IMR-90 (cell line): ENCODE data around the gene ARFGEF3. TPM values are rescaled to one million over a fixed set of nuclear protein-coding genes. Genes with fewer than 3 reads are reported as not detected.

ENCODE experiments used
- ATAC-seq: fragments of 200-7000 bp; cut with Tn5 transposase; 2 replicates; pipeline ENCODE4 v1.9.1; 2020; ENCODE audit warnings: low read depth, mild to moderate bottlenecking, moderate library complexity
- BruUV-seq: library from RNA; stranded (reverse); fragments of 400-500 nt; replicated peaks from 2 replicates; lab custom pipeline; 2021; lab: Mats Ljungman, UMichigan
- CTCF ChIA-PET: fragments of 300-600 bp; formaldehyde crosslinking; extraction: SDS; loops from one replicate; lab custom pipeline; 2021; ENCODE audit warnings: antibody characterized with exemption; lab: Yijun Ruan, JAX
- POLR2A ChIA-PET: fragments of 300-600 bp; sonication (Branson Sonifier 250); formaldehyde crosslinking; loops from one replicate; lab custom pipeline; 2022; ENCODE audit warnings: antibody characterized with exemption; ENCODE audit not compliant: unreplicated experiment; lab: Charles Lee
- DNase-seq: peaks from one replicate; pipeline ENCODE4 v3.0.0; 2013
- H2AFZ ChIP-seq: replicated peaks from 2 replicates; pipeline ENCODE3; 2013; ENCODE audit warnings: low read length, mild to moderate bottlenecking; ENCODE audit not compliant: poor library complexity
- H2AK5ac ChIP-seq: 2 replicates; pipeline ENCODE4 v1.6.1; 2013; ENCODE audit warnings: low read depth, low read length, inconsistent platforms
- H2AK9ac ChIP-seq: replicated peaks from 2 replicates; pipeline ENCODE3; 2013; ENCODE audit warnings: mild to moderate bottlenecking, low read depth, low read length, moderate library complexity; ENCODE audit not compliant: poor library complexity
- H2BK120ac ChIP-seq: 2 replicates; pipeline ENCODE4 v1.6.1; 2013; ENCODE audit warnings: low read depth, low read length, inconsistent platforms
- H2BK15ac ChIP-seq: 3 replicates; pipeline ENCODE4 v1.6.1; 2013; ENCODE audit warnings: low read depth, low read length, inconsistent platforms
- H2BK20ac ChIP-seq: 2 replicates; pipeline ENCODE4 v1.6.1; 2013; ENCODE audit warnings: low read depth, mild to moderate bottlenecking, inconsistent platforms, low read length, moderate library complexity
- H2BK5ac ChIP-seq: 2 replicates; pipeline ENCODE4 v1.6.1; 2013; ENCODE audit warnings: mild to moderate bottlenecking, low read depth, low read length, inconsistent platforms; ENCODE audit not compliant: poor library complexity, severe bottlenecking
- H3K14ac ChIP-seq: replicated peaks from 2 replicates; pipeline ENCODE4 v1.6.1; 2013; ENCODE audit warnings: low read depth, low read length, inconsistent platforms
- H3K18ac ChIP-seq: 2 replicates; pipeline ENCODE4 v1.6.1; 2013; ENCODE audit warnings: low read depth, low read length, control low read depth
- H3K23ac ChIP-seq: 2 replicates; pipeline ENCODE4 v1.6.1; 2013; ENCODE audit warnings: low read depth, low read length, inconsistent platforms
- H3K27ac ChIP-seq: 2 replicates; pipeline ENCODE4 v1.5.1; 2013; ENCODE audit warnings: mild to moderate bottlenecking, control low read depth, low read length; ENCODE audit not compliant: insufficient read depth
- H3K27me3 ChIP-seq: 2 replicates; pipeline ENCODE4 v1.6.1; 2013; ENCODE audit warnings: low read length; ENCODE audit not compliant: control insufficient read depth, insufficient read depth
- H3K36me3 ChIP-seq: 2 replicates; pipeline ENCODE4 v1.6.1; 2013; ENCODE audit warnings: low read length, mixed read lengths; ENCODE audit not compliant: control insufficient read depth, insufficient read depth
- H3K4ac ChIP-seq: 2 replicates; pipeline ENCODE4 v1.6.1; 2013; ENCODE audit warnings: low read depth, low read length, inconsistent platforms
- H3K4me1 ChIP-seq: 2 replicates; pipeline ENCODE4 v1.6.1; 2013; ENCODE audit warnings: low read length, mixed read lengths; ENCODE audit not compliant: control insufficient read depth, insufficient read depth
- H3K4me2 ChIP-seq: 2 replicates; pipeline ENCODE4 v1.6.1; 2013; ENCODE audit warnings: low read depth, mild to moderate bottlenecking, control low read depth, low read length, moderate library complexity
- H3K4me3 ChIP-seq: 2 replicates; pipeline ENCODE4 v1.5.1; 2013; ENCODE audit warnings: low read depth, mild to moderate bottlenecking, control low read depth, low read length, moderate library complexity; ENCODE audit not compliant: insufficient read depth
- H3K56ac ChIP-seq: 2 replicates; pipeline ENCODE4 v1.6.1; 2013; ENCODE audit warnings: low read length, inconsistent platforms; ENCODE audit not compliant: insufficient read depth; ENCODE audit errors: extremely low read depth
- H3K79me1 ChIP-seq, 2 experiments: 2 replicates each; pipeline ENCODE4 v1.6.1; 2013; ENCODE audit warnings: low read length in 2 of 2, inconsistent platforms in 1 of 2, low read depth in 1 of 2
- H3K9ac ChIP-seq: 2 replicates; pipeline ENCODE4 v1.6.1; 2013; ENCODE audit warnings: low read depth, low read length, control low read depth
- H3K9me1 ChIP-seq: 2 replicates; pipeline ENCODE4 v1.6.1; 2013; ENCODE audit warnings: low read length, inconsistent platforms; ENCODE audit not compliant: insufficient read depth
- H3K9me3 ChIP-seq: 2 replicates; pipeline ENCODE4 v1.6.1; 2013; ENCODE audit warnings: low read length; ENCODE audit not compliant: control insufficient read depth, insufficient read depth
- H4K20me1 ChIP-seq: 2 replicates; pipeline ENCODE4 v1.6.1; 2013; ENCODE audit warnings: low read length, inconsistent platforms; ENCODE audit not compliant: insufficient read depth
- H4K5ac ChIP-seq: 2 replicates; pipeline ENCODE4 v1.6.1; 2013; ENCODE audit warnings: mild to moderate bottlenecking, low read depth, low read length, control low read depth
- H4K8ac ChIP-seq, 2 experiments: 2 replicates each; pipeline ENCODE4 v1.6.1; 2013; ENCODE audit warnings: low read depth in 2 of 2, low read length in 2 of 2, control low read depth in 1 of 2, inconsistent platforms in 1 of 2
- H4K91ac ChIP-seq: 2 replicates; pipeline ENCODE4 v1.6.1; 2013; ENCODE audit warnings: low read depth, low read length, inconsistent platforms; ENCODE audit not compliant: insufficient read depth
- CEBPB ChIP-seq: IDR thresholded peaks from 2 replicates; pipeline ENCODE4 v1.6.1; 2012; ENCODE audit warnings: low read depth, low read length, improper control_type of control experiment
- RAD21 ChIP-seq: IDR thresholded peaks from 2 replicates; pipeline ENCODE4 v1.6.1; 2012; ENCODE audit warnings: low read length, improper control_type of control experiment
- WGBS, 2 experiments: methylation state at CpG; one replicate each; pipeline versions ENCODE4 v1.1.5 to v1.1.7; 2013; ENCODE audit warnings: missing lambda C conversion rate in 2 of 2; ENCODE audit not compliant: insufficient read length in 1 of 2; ENCODE audit errors: extremely low coverage in 2 of 2; 5-methylcytosine and 5-hydroxymethylcytosine counted together
- dilution Hi-C: fragments of 300-500 bp; cut with HindIII; formaldehyde crosslinking; loops from one replicate; pipeline ENCODE4 v1.14.3; 2018; ENCODE audit warnings: low sequenced_read_pairs; ENCODE audit not compliant: unreplicated experiment
- in situ Hi-C: fragments of 300-500 bp; cut with MboI; formaldehyde crosslinking; loops from 3 replicates; pipeline ENCODE4 v1.14.3; 2019; ENCODE audit warnings: low sequenced_read_pairs, inconsistent platforms, mixed read lengths
- intact Hi-C: fragments of 100-400 bp; cut with micrococcal nuclease; formaldehyde crosslinking; loops from 2 replicates; pipeline ENCODE4 v1.10.0; 2022
- polyA plus RNA-seq, 3 experiments: library from polyadenylated mRNA; depleted of rRNA; stranded (reverse); fragments of >200 nt; gene quantifications; 2 replicates each; pipeline ENCODE4 v1.2.3, GENCODE V29; 2012; ENCODE audit warnings: low replicate concordance in 1 of 3
- total RNA-seq: library from RNA; depleted of rRNA; stranded (reverse); fragments of >200 nt; gene quantifications from 2 replicates; pipeline ENCODE4 v1.2.3, GENCODE V29; 2012

Gene ARFGEF3
- total and polyA plus RNA-seq, 2 of the 4 experiments (the other 2 are of a cell fraction) = under 0.01 to 0.02 TPM

DNA sequence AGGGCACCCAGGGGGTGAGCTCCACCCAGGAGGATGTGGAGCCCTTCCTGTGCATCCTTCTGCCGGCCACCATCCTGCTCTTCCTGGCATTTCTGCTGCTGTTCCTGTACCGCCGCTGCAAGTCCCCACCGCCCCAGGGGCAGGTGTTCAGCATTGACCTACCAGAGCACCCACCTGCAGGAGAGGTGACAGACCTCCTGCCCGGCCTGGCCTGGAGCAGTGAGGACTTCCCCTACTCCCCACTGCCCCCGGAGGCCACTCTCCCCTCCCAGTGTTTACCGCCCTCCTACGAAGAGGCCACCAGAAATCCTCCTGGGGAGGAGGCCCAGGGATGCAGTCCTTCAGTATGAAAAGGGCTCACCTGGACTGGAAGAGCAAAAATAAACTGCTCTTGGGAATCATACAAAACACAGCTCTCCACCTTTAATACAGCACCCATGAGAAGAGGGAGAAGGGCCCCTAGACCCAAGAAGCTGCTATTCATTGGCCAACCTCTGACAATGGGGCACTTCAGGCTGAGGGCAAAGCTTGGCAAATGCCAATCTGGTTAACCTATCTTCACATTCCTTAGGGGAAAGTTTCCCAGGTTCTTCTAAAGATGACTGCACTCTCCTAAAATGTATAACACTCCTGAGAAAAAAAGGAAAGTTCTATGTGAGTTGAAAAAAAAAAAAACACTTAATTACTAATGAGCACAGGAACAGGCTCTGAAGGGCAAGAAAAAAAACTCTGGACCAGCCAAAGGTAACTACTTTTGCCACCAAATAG lies 220.9 kb downstream of the ARFGEF3 start (continued):
- TF ChIP-seq RAD21 = no peak

DNA sequence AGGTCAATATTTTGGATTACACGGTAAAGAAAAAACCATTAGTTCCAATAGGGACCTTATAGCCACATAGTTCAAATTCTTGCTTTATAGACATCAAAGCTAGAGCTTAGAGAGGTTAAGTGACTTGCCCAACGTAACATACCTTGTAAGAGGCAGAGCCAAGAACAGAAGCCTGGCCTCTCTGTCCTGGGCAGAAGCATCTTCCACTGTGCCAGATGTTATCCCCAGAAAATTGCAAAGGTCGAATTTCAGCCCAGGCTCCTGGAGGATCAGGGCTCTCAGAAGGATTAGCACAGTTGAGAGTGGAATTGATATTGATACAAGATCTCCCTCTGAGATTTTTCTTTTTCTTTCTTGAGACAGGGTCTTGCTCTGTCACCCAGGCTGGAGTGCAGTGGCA lies 222.0 kb downstream of the ARFGEF3 start:
- H3K27me3 ChIP-seq = peaks cover 8% of the 10 kb centered on the region
- no peak overlapping the region for H3K4me2 ChIP-seq
- H3K4me3 ChIP-seq = no peak overlapping the region
- dilution Hi-C loops (no loop called here), in situ Hi-C loops (no loop called here), intact Hi-C loops (loop anchor here (5.0 kb wide), 1 partner anchor 46 kb away; no protein-coding TSS in a partner anchor)
- ATAC-seq (no peak), DNase-seq (no peak)
- H3K79me1 ChIP-seq = no peaks in the 10 kb centered on the region
- no peak overlapping the region for H2AK9ac ChIP-seq
- no peaks in the 10 kb centered on the region for H3K4me1 ChIP-seq
- H3K36me3 ChIP-seq = no peaks in the 10 kb centered on the region
- no peak overlapping the region for H2BK20ac ChIP-seq
- TF ChIP-seq CEBPB = no peak
- H3K27ac ChIP-seq = no peak overlapping the region
- H2BK5ac ChIP-seq = no peak overlapping the region
- H3K23ac ChIP-seq = no peak overlapping the region
- H2AK5ac ChIP-seq = no peak overlapping the region
- H3K56ac ChIP-seq = no peak overlapping the region
- no peak overlapping the region for H3K18ac ChIP-seq
- no peak overlapping the region for H2BK15ac ChIP-seq
- H3K14ac ChIP-seq = no peak overlapping the region
- BruUV-seq = no TSS peak
- POLR2A ChIA-PET = no interaction called here
- H4K20me1 ChIP-seq = no peaks in the 10 kb centered on the region
- H4K5ac ChIP-seq = no peak overlapping the region
- H3K9me3 ChIP-seq = no peaks in the 10 kb centered on the region
- no peak overlapping the region for H2AFZ ChIP-seq
- WGBS, 2 experiments = no CpG with 5 or more reads among the region's 3 CpGs
- no peak overlapping the region for H3K4ac ChIP-seq
- H3K9ac ChIP-seq = no peak overlapping the region
- H3K9me1 ChIP-seq = no peaks in the 10 kb centered on the region
- CTCF ChIA-PET = interaction anchor here (1.3 kb wide), 1 partner anchor 12 kb away, joined by 4 read pairs; no protein-coding TSS in a partner anchor
- H2BK120ac ChIP-seq = no peak overlapping the region
- no peak overlapping the region for H4K8ac ChIP-seq
- no peak overlapping the region for H4K91ac ChIP-seq
